ENCODE results near the gene RPL18A. TPM values are rescaled to one million over a fixed set of nuclear protein-coding genes. Genes with fewer than 3 reads are reported as not detected.

Gene RPL18A
- total RNA-seq, 1 experiment from 2014 or later: 2,038 TPM

- peaks cover 10% of the 10 kb centered on the region for H3K4me1 ChIP-seq (replicated peaks; ENCODE audit: insufficient read depth)
- H3K79me2 ChIP-seq (ENCODE audit: low read depth): peaks cover 12% of the 10 kb centered on the region
- no peaks in the 10 kb centered on the region for H4K20me1 ChIP-seq (ENCODE audit: insufficient read depth)
- intact Hi-C loops (cut with micrococcal nuclease; ENCODE audit: unreplicated experiment): no loop called here
- no peaks in the 10 kb centered on the region for H3K27me3 ChIP-seq (ENCODE audit: insufficient read depth, low read depth)
- H3K9me2 ChIP-seq (ENCODE audit: insufficient read depth): no peaks in the 10 kb centered on the region
- DNase-seq: no peak
- H3K36me3 ChIP-seq (ENCODE audit: low read depth): no peaks in the 10 kb centered on the region
- peak overlapping the region; percentile 91 for H3K4me2 ChIP-seq
- peaks cover 6% of the 10 kb centered on the region for H3F3A ChIP-seq (ENCODE audit: insufficient read depth, low read depth)
- no peaks in the 10 kb centered on the region for H3K9me3 ChIP-seq (ENCODE audit: insufficient read depth, low read depth)
- POLR2A ChIA-PET (ENCODE audit: unreplicated experiment): no interaction called here
- H2AFZ ChIP-seq: no peak overlapping the region; the same call in 1 of the 2 replicates
- BruUV-seq (replicated peaks): no TSS peak
- CTCF ChIA-PET: no interaction called here
- H3K27ac ChIP-seq: no peak overlapping the region
- TF ChIP-seq CTCF (conservative IDR thresholded peaks at IDR 0.05): no peak
- TF ChIP-seq EZH2 (IDR thresholded peaks at IDR 0.05; ENCODE audit: low read depth): no peak
- H3K4me3 ChIP-seq: peak overlapping the region; percentile 93
These were observed 16.4 kb upstream of the RPL18A start for GRCh38 chr19:17843292-17843827.

GRCh38 chr19:17843908-17844490 is 15.7 kb upstream of the RPL18A start:
- Histone ChIP-seq H3K27ac (no peak overlapping the region), H3K4me1 (replicated peaks; ENCODE audit: insufficient read depth) (peaks cover 10% of the 10 kb centered on the region), H3K36me3 (ENCODE audit: low read depth) (no peaks in the 10 kb centered on the region), H3K9me2 (ENCODE audit: insufficient read depth) (no peaks in the 10 kb centered on the region), H3K79me2 (ENCODE audit: low read depth) (peaks cover 12% of the 10 kb centered on the region), H4K20me1 (ENCODE audit: insufficient read depth) (no peaks in the 10 kb centered on the region), H2AFZ (no peak overlapping the region), H3K27me3 (ENCODE audit: insufficient read depth, low read depth) (no peaks in the 10 kb centered on the region), H3K4me2 (no peak overlapping the region), H3K4me3 (no peak overlapping the region), H3F3A (ENCODE audit: insufficient read depth, low read depth) (peaks cover 6% of the 10 kb centered on the region), H3K9me3 (ENCODE audit: insufficient read depth, low read depth) (no peaks in the 10 kb centered on the region)
- ChIA-PET CTCF (no interaction called here), POLR2A (ENCODE audit: unreplicated experiment) (no interaction called here)
- no TSS peak for BruUV-seq (replicated peaks)
- no peak for DNase-seq
- intact Hi-C loops (cut with micrococcal nuclease; ENCODE audit: unreplicated experiment): no loop called here
- TF ChIP-seq CTCF (conservative IDR thresholded peaks at IDR 0.05): no peak
- no peak for TF ChIP-seq EZH2 (IDR thresholded peaks at IDR 0.05; ENCODE audit: low read depth)

- POLR2A ChIA-PET (ENCODE audit: unreplicated experiment): no interaction called here
- Histone ChIP-seq H3K9me3 (ENCODE audit: insufficient read depth, low read depth) (no peaks in the 10 kb centered on the region), H3F3A (ENCODE audit: insufficient read depth, low read depth) (peaks cover 14% of the 10 kb centered on the region), H3K4me2 (no peak overlapping the region), H3K36me3 (ENCODE audit: low read depth) (no peaks in the 10 kb centered on the region), H3K9me2 (ENCODE audit: insufficient read depth) (no peaks in the 10 kb centered on the region), H4K20me1 (ENCODE audit: insufficient read depth) (no peaks in the 10 kb centered on the region), H3K27ac (no peak overlapping the region), H3K4me3 (no peak overlapping the region), H2AFZ (no peak overlapping the region), H3K27me3 (ENCODE audit: insufficient read depth, low read depth) (no peaks in the 10 kb centered on the region), H3K4me1 (replicated peaks; ENCODE audit: insufficient read depth) (peaks cover 22% of the 10 kb centered on the region), H3K79me2 (ENCODE audit: low read depth) (peaks cover 12% of the 10 kb centered on the region)
- DNase-seq: no peak
- TF ChIP-seq CTCF (conservative IDR thresholded peaks at IDR 0.05): no peak
- no peak for TF ChIP-seq EZH2 (IDR thresholded peaks at IDR 0.05; ENCODE audit: low read depth)
- intact Hi-C loops (cut with micrococcal nuclease; ENCODE audit: unreplicated experiment): no loop called here
- BruUV-seq (replicated peaks): no TSS peak
- CTCF ChIA-PET: no interaction called here
These were observed 13.6 kb upstream of the RPL18A start for GRCh38 chr19:17846146-17846545.
